Nasal cavity respiratory epithelium epithelial cell of viscerocranial mucosa (primary cell): Measurements from ENCODE around the gene PXMP4. TPM values are rescaled to one million over a fixed set of nuclear protein-coding genes. Genes with fewer than 3 reads are reported as not detected.

Source experiments
- total RNA-seq: library from RNA; depleted of rRNA; stranded (reverse); fragments of >200 nt; gene quantifications from 2 replicates; pipeline ENCODE4 v1.2.3, GENCODE V29; 2014

The PXMP4 gene
- 3.8 and 7.8 TPM in 2 replicates for total RNA-seq

GRCh38 chr20:33719989-33720709 is at the start of gene PXMP4:
TSS of gene PXMP4 (minus strand) at chr20:33720310. CDS start at chr20:33720207, 103 bp downstream.

GRCh38 chr20:33731693-33732165 is 11.6 kb upstream of the PXMP4 start, which contains the start of gene ZNF341:
TSS of gene ZNF341 (plus strand) at chr20:33731996. CDS start at chr20:33732022, 26 bp downstream.

DNA sequence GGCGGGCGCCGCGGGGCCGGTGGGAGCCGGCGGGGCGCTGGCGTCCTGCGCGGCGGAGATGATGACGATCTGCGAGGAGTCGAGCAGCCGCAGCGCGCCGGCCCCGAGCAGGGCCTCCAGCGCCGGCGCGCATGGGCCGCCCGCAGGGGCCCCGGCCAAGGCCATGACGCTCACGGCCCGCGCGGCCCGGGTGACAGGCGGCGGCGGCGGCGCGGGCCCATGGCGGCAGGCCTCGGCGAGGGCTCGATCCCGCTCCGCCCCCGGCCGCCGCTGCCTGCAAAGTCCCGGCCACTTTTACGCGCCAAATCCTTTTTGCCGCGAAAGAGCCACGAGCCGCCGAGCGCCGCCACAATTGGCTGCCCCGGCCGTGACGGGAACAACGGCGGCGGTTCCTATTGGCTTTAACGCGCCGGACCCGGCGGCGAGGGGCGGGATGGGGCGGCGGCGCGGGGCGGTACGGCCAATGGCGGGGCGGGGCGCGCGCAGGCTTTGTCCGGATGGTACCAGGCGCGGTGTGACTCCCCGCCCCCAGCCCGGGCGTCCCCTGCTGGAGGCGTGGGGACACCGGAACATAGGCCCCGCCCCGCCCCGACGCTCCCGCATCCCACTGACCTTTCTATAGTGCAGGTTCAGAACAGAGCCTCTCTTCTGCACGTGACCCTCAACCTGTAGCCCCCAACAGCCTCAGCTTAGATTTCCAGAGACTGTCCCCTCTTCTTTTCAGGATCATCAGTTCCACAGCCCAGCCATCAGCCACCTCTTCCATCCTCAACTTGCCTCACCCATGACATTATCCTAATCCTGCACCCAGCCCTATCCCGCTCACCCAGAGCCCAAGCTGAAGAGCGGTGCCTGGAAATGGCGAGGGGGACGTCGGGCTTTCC is 33.8 kb downstream of the PXMP4 start, which contains the start of gene E2F1:
E2F1 (minus strand) TSS at position 286 of the 884 bp plus-strand sequence; CDS start at position 165, 121 bp downstream.

DNA sequence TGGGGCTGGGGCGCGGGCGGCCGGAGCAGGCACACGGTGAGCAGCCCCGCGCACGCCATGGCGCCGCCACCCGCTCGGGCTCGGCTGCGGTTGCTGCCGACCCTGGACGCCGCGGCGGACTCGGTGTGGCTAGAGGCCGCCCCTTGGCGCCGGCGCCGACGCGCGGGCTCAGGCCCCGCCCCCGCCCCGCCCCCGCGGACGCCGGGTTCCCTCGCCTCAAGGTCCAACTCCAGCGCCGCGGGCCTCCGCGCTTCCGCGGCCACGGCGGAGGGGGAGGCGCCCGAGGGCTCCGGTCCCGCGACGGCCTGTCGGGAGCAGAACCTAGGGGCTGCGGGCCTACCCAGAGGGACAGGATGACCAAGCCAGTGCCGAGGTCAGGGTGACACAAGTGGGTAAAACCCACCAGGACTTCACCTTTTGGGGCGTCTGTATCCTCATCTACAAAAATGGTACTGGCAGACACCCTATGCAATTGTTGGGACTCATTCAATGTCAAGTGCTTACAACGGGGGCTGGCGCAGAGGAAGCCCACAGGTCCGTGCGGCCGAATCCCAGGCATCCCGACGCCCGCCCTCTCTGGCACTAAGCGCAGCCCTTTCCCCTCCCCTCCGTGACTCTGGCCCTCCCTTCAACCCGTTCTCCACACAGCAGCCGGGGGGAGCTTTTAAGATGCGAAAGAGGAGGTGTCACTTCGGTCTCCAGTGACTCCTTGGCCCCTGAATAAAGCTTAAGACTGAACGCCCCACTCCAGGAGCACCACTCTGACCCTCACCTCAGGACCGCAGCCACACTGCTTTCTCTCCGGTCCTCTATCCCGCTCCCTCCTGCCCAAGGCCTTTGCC is 45.6 kb downstream of the PXMP4 start, which contains the start of gene NECAB3:
NECAB3 (minus strand) TSS at position 135 of the 842 bp plus-strand sequence; CDS start at position 59, 76 bp downstream.

DNA sequence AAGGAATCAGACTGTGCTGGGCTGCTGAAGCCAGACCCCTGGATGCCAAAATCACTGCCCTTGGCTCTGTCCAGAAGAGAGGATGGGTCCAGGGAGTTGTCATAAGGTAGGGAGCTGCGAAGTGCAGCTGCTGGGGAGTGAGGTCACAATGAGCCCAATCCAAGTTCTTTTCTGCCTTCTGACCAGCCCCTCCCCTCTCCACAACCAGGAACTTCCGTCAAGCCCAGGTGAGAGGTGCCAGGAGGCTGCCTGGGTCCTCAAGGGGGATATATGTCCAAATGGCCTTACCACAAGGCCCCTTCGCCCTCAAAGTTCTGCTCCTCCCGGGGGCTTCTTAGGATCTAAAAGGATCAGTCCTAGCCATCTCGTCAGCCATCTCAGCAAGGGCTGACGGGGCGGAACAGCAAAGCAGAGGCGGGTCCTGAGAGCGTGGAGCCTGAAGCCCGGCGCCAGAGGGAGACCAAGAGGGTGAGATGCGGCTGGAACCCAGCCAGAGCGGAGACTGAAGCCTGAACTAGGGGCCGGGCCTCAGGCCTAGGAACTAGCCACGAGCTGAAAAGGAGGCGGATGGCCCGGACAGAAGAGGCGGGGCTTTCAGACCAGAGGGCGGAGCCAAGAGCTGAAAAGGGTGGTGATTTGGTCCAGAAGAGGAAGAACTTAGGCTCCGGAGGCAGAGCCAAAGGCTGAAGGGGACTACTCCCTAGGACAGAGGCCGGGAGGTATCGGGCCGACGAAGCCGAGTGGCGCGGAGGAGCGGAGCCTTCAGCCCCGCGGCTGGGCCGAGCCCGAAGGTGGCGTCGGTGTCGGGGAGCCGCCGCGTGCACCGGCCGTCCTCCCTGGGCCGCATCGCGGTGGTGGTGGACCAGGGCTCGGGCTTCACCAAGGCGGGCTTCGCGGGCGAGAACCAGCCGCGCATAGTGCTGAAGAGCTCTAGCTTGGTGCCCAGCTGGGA is 53.5 kb downstream of the PXMP4 start, which contains the start of gene ACTL10:
ACTL10 (plus strand) TSS at position 651 of the 952 bp plus-strand sequence. CDS start 555 bp downstream, outside the sequence.

GRCh38 chr20:33662172-33662571 is 57.9 kb downstream of the PXMP4 start, which contains the start of gene C20orf144:
TSS of gene C20orf144 (plus strand) at chr20:33662327. CDS start at chr20:33662346, 19 bp downstream.

Other genes starting within 250 kb of the PXMP4 start
- 5.5 and 12.2 TPM in 2 replicates for gene CBFA2T2, start 230.2 kb downstream of the PXMP4 start, total RNA-seq
- under 0.01 TPM in 1 of 2 replicates, not detected in the other for gene C20orf144, start 58.0 kb downstream of the PXMP4 start, total RNA-seq
- gene ACTL10, start 53.4 kb downstream of the PXMP4 start, total RNA-seq, result 1.4 and 1.7 TPM in 2 replicates
- 8.2 and 10.5 TPM in 2 replicates for gene NECAB3, start 45.9 kb downstream of the PXMP4 start, total RNA-seq
- 0.34 and 0.36 TPM in 2 replicates for gene E2F1, start 33.9 kb downstream of the PXMP4 start, total RNA-seq
- gene ZNF341, start 11.7 kb upstream of the PXMP4 start, total RNA-seq, result 0.68 and 1.3 TPM in 2 replicates
- 18.5 and 48.1 TPM in 2 replicates for gene CHMP4B, start 91.0 kb upstream of the PXMP4 start, total RNA-seq